ENCODE results near the gene WDR86.

The WDR86 gene

GRCh38 chr7:151447901-151448260 is 38.0 kb upstream of the WDR86 start:
- H3K27ac ChIP-seq: no peak overlapping the region
- TF ChIP-seq CTCF (conservative IDR thresholded peaks at IDR 0.05): no peak
- no peak for TF ChIP-seq ZFX (IDR thresholded peaks at IDR 0.05)

- no peak for TF ChIP-seq ZFX (IDR thresholded peaks at IDR 0.05)
- TF ChIP-seq CTCF (conservative IDR thresholded peaks at IDR 0.05): no peak
- H3K27ac ChIP-seq: no peak overlapping the region
Measured at GRCh38 chr7:151447312-151447711, 37.5 kb upstream of the WDR86 start.

- TF ChIP-seq ZFX (IDR thresholded peaks at IDR 0.05) (no peak), CTCF (conservative IDR thresholded peaks at IDR 0.05) (no peak)
- H3K27ac ChIP-seq: no peak overlapping the region
Measured at GRCh38 chr7:151446412-151446811, 36.6 kb upstream of the WDR86 start.

GRCh38 chr7:151444632-151445031 is 34.8 kb upstream of the WDR86 start:
- no peak overlapping the region for H3K27ac ChIP-seq
- TF ChIP-seq ZFX (IDR thresholded peaks at IDR 0.05): no peak
- TF ChIP-seq CTCF (conservative IDR thresholded peaks at IDR 0.05): no peak

GRCh38 chr7:151442776-151443496 is 33.1 kb upstream of the WDR86 start:
- TF ChIP-seq ZFX (IDR thresholded peaks at IDR 0.05) (no peak), CTCF (conservative IDR thresholded peaks at IDR 0.05) (no peak)

GRCh38 chr7:151440799-151441445 is 31.1 kb upstream of the WDR86 start:
- no peak overlapping the region for H3K27ac ChIP-seq
- no peak for TF ChIP-seq ZFX (IDR thresholded peaks at IDR 0.05)
- TF ChIP-seq CTCF (conservative IDR thresholded peaks at IDR 0.05): no peak

More at GRCh38 chr7:151442776-151443496, 33.1 kb upstream of the WDR86 start:
- H3K27ac ChIP-seq: no peak overlapping the region
